HepG2 (cell line): ENCODE measurements around the gene MRPL58. TPM values are rescaled to one million over a fixed set of nuclear protein-coding genes. Genes with fewer than 3 reads are reported as not detected.
A peak's percentile ranks its signal among the peaks of the same experiment; 100 is the strongest.

Source experiments
- ARNT ChIP-seq: fragments of 450-650 bp; IDR thresholded peaks from 2 replicates; pipeline ENCODE4 v1.6.1; 2017
- ASH2L ChIP-seq: fragments of 300-600, 200-600 bp; sonication (generic); IDR thresholded peaks from 2 replicates; pipeline ENCODE4 v1.7.0; 2017; ENCODE audit warnings: low read depth, mild to moderate bottlenecking, moderate library complexity, mixed read lengths, low read length; ENCODE audit not compliant: insufficient read length
- CREM ChIP-seq, 2 experiments: sonication (generic) in 1 of 2; formaldehyde crosslinking in 1 of 2; IDR thresholded peaks; 2 replicates each; pipeline versions ENCODE4 v1.4.0 to v1.6.1; 2016 to 2020; ENCODE audit warnings: antibody characterized with exemption in 1 of 2, mild to moderate bottlenecking in 1 of 2, missing genetic modification reagents in 1 of 2
- FOSL2 ChIP-seq: sonication (generic); formaldehyde crosslinking; IDR thresholded peaks from 2 replicates; pipeline ENCODE4 v1.4.0; 2020; ENCODE audit warnings: missing genetic modification reagents
- HDAC1 ChIP-seq: sonication (generic); formaldehyde crosslinking; IDR thresholded peaks from 2 replicates; pipeline ENCODE4 v1.5.1; 2020; ENCODE audit warnings: mild to moderate bottlenecking, missing genetic modification reagents
- HHEX ChIP-seq: IDR thresholded peaks from 2 replicates; pipeline ENCODE4 v1.6.1; 2016; ENCODE audit warnings: control low read depth
- MTF1 ChIP-seq: sonication (generic); formaldehyde crosslinking; IDR thresholded peaks from 2 replicates; pipeline ENCODE4 v1.5.0; 2020; ENCODE audit warnings: missing genetic modification reagents
- SP140L ChIP-seq: sonication (generic); formaldehyde crosslinking; IDR thresholded peaks from 2 replicates; pipeline ENCODE4 v1.4.0; 2020; ENCODE audit warnings: missing genetic modification reagents, borderline replicate concordance
- SYNCRIP ChIP-seq: fragments of 200-400 bp; formaldehyde crosslinking; IDR thresholded peaks from 2 replicates; pipeline ENCODE4 v1.6.1; 2018; ENCODE audit warnings: mild to moderate bottlenecking, low read depth, low read length; ENCODE audit not compliant: insufficient read depth
- TBX2 ChIP-seq: sonication (generic); formaldehyde crosslinking; IDR thresholded peaks from 2 replicates; pipeline ENCODE4 v1.5.0; 2020; ENCODE audit warnings: missing genetic modification reagents, mild to moderate bottlenecking, borderline replicate concordance
- ZNF225 ChIP-seq: sonication (generic); formaldehyde crosslinking; IDR thresholded peaks from 2 replicates; pipeline ENCODE4 v1.4.0; 2020; ENCODE audit warnings: mild to moderate bottlenecking, missing genetic modification reagents
- ZNF329 ChIP-seq: sonication (generic); formaldehyde crosslinking; IDR thresholded peaks from 2 replicates; pipeline ENCODE4 v1.9.0; 2021; ENCODE audit warnings: low read depth, mild to moderate bottlenecking, missing genetic modification reagents
- ZNF883 ChIP-seq: sonication (generic); formaldehyde crosslinking; IDR thresholded peaks from 2 replicates; pipeline ENCODE4 v1.5.1; 2020; ENCODE audit warnings: mild to moderate bottlenecking, missing genetic modification reagents; ENCODE audit errors: not compliant biosample characterization
- polyA plus RNA-seq, 8 experiments: library from polyadenylated mRNA; depleted of rRNA in 3 of 8; stranded (reverse) in 7 of 8; unstranded in 1 of 8; fragments of >200 nt; fragmentation: Illumina TruSeq in 4 of 8; extraction: Trizol in 4 of 8; gene quantifications; 2 replicates each; pipeline versions ENCODE4 v1.2.1 to v1.2.3, GENCODE V29; 2011 to 2016; ENCODE audit warnings: low read depth in 4 of 8, missing spikeins in 1 of 8, mixed read lengths in 1 of 8; ENCODE audit not compliant: insufficient read depth in 1 of 8
- total RNA-seq, 5 experiments: library from RNA; depleted of rRNA; stranded (reverse); fragments of >200 nt; fragmentation: Illumina TruSeq; extraction: Trizol; gene quantifications; 2 replicates each; pipeline ENCODE4 v1.2.3, GENCODE V29; 2016; ENCODE audit warnings: low read depth in 1 of 5
- TF ChIP-seq, protein P1 (sequence below): sonication (generic); formaldehyde crosslinking; IDR thresholded peaks from 2 replicates; pipeline ENCODE4 v1.5.0; 2020; ENCODE audit warnings: missing genetic modification reagents, mild to moderate bottlenecking, borderline replicate concordance
- TF ChIP-seq, protein P2 (sequence below): sonication (generic); formaldehyde crosslinking; IDR thresholded peaks from 2 replicates; pipeline ENCODE4 v1.4.0; 2020; ENCODE audit warnings: mild to moderate bottlenecking, missing genetic modification reagents
- TF ChIP-seq, protein P3 (sequence below): sonication (generic); formaldehyde crosslinking; IDR thresholded peaks from 2 replicates; pipeline ENCODE4 v1.4.0; 2020; ENCODE audit warnings: mild to moderate bottlenecking, missing genetic modification reagents
- TF ChIP-seq, protein P4 (sequence below): sonication (generic); formaldehyde crosslinking; IDR thresholded peaks from 2 replicates; pipeline ENCODE4 v1.4.0; 2020; ENCODE audit warnings: missing genetic modification reagents
- TF ChIP-seq, protein P5 (sequence below): IDR thresholded peaks from 2 replicates; pipeline ENCODE4 v1.6.1; 2016; ENCODE audit warnings: missing biosample characterization, missing genetic modification reagents, low read depth
- TF ChIP-seq, protein P6 (sequence below): sonication (generic); formaldehyde crosslinking; IDR thresholded peaks from 2 replicates; pipeline ENCODE4 v1.4.0; 2020; ENCODE audit warnings: missing genetic modification reagents, mild to moderate bottlenecking, borderline replicate concordance

Gene MRPL58
- total and polyA plus RNA-seq, 2 of the 13 experiments (the other 11 are each of a cell fraction or from before 2014, with no cell fraction given), result 44.9 to 68.9 TPM

DNA sequence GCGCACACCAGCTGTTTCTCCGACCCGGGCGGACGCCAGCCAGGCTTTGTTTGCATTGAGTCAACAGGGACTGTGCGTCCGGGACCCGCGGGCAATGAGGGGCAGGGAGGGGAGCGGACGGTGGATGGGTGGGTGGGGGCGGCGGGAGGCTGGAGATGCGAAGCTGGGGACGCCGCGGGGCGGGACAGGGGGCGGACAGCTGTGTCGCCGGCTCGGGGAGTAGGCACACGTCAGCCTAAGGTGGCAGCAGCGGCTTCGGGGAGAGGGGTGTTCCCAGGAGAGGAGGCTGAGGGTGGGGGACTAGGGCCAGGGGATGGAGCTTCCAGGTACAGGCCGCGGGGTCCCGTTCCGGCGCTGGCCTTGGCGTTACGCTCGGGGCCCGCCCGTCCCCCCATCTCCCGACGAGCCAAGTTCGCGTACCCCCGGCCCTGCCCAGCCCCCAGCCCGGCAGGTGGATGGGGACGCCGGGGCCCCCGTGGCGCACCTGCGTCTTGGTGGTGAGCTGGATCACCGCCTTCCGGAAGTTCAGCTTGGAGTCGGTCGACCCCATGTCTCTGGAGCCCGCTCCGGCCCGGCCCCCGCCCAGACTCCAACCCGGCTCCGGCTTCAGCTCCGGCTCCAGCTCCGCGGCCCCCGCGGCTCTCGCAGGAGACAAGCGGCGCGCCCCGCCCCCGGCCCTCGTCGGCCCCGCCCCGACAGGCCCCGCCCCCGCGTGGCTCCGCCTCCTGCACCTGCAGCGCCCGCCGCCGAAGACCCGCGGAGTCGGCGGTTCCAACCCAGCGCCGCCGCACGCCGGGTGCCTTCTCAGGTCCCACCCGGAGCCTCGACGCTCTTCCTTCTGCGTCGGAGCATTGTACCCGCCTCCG is 40.1 kb upstream of the MRPL58 start, which contains the start of gene HID1 (continued):
- TF ChIP-seq, protein P1, sequence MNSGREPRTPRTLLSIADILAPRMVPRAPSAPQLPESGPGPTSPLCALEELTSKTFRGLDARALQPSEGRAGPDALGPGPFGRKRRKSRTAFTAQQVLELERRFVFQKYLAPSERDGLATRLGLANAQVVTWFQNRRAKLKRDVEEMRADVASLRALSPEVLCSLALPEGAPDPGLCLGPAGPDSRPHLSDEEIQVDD (CRISPR knock-in tag), result no peak
- TF ChIP-seq, protein P2, sequence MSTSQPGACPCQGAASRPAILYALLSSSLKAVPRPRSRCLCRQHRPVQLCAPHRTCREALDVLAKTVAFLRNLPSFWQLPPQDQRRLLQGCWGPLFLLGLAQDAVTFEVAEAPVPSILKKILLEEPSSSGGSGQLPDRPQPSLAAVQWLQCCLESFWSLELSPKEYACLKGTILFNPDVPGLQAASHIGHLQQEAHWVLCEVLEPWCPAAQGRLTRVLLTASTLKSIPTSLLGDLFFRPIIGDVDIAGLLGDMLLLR (CRISPR knock-in tag), result no peak
- TF ChIP-seq SP140L (no peak), TBX2 (CRISPR knock-in tag) (no peak), ZNF329 (CRISPR knock-in tag) (0 out of 2 replicates have a peak, but pooled peaks have one; percentile 20), HHEX (CRISPR knock-in tag) (no peak), FOSL2 (peak; percentile 90), MTF1 (CRISPR knock-in tag) (no peak), ASH2L (no peak), ARNT (no peak), ZNF225 (no peak), HDAC1 (CRISPR knock-in tag) (peak; percentile 66; the same call in 1 of the 2 replicates), ZNF883 (no peak), SYNCRIP (no peak), CREM (IDR thresholded peaks at IDR 0.05) (no peak), CREM (CRISPR knock-in tag; IDR thresholded peaks at IDR 0.05) (no peak)
- TF ChIP-seq, protein P3, sequence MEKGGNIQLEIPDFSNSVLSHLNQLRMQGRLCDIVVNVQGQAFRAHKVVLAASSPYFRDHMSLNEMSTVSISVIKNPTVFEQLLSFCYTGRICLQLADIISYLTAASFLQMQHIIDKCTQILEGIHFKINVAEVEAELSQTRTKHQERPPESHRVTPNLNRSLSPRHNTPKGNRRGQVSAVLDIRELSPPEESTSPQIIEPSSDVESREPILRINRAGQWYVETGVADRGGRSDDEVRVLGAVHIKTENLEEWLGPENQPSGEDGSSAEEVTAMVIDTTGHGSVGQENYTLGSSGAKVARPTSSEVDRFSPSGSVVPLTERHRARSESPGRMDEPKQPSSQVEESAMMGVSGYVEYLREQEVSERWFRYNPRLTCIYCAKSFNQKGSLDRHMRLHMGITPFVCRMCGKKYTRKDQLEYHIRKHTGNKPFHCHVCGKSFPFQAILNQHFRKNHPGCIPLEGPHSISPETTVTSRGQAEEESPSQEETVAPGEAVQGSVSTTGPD (CRISPR knock-in tag), result no peak
- TF ChIP-seq, protein P4, sequence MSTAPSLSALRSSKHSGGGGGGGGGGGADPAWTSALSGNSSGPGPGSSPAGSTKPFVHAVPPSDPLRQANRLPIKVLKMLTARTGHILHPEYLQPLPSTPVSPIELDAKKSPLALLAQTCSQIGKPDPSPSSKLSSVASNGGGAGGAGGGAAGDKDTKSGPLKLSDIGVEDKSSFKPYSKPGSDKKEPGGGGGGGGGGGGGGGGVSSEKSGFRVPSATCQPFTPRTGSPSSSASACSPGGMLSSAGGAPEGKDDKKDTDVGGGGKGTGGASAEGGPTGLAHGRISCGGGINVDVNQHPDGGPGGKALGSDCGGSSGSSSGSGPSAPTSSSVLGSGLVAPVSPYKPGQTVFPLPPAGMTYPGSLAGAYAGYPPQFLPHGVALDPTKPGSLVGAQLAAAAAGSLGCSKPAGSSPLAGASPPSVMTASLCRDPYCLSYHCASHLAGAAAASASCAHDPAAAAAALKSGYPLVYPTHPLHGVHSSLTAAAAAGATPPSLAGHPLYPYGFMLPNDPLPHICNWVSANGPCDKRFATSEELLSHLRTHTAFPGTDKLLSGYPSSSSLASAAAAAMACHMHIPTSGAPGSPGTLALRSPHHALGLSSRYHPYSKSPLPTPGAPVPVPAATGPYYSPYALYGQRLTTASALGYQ, result no peak
- TF ChIP-seq, protein P5, sequence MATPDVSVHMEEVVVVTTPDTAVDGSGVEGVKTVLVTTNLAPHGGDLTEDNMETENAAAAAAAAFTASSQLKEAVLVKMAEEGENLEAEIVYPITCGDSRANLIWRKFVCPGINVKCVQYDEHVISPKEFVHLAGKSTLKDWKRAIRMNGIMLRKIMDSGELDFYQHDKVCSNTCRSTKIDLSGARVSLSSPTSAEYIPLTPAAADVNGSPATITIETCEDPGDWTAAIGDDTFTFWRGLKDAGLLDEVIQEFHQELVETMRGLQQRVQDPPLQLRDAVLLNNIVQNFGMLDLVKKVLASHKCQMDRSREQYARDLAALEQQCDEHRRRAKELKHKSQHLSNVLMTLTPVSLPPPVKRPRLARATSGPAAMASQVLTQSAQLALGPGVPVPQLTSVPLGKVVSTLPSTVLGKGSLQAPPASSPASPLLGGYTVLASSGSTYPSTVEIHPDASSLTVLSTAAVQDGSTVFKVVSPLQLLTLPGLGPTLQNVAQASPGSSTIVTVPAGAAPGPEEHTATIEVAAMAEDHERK (CRISPR knock-in tag), result no peak
- TF ChIP-seq, protein P6, sequence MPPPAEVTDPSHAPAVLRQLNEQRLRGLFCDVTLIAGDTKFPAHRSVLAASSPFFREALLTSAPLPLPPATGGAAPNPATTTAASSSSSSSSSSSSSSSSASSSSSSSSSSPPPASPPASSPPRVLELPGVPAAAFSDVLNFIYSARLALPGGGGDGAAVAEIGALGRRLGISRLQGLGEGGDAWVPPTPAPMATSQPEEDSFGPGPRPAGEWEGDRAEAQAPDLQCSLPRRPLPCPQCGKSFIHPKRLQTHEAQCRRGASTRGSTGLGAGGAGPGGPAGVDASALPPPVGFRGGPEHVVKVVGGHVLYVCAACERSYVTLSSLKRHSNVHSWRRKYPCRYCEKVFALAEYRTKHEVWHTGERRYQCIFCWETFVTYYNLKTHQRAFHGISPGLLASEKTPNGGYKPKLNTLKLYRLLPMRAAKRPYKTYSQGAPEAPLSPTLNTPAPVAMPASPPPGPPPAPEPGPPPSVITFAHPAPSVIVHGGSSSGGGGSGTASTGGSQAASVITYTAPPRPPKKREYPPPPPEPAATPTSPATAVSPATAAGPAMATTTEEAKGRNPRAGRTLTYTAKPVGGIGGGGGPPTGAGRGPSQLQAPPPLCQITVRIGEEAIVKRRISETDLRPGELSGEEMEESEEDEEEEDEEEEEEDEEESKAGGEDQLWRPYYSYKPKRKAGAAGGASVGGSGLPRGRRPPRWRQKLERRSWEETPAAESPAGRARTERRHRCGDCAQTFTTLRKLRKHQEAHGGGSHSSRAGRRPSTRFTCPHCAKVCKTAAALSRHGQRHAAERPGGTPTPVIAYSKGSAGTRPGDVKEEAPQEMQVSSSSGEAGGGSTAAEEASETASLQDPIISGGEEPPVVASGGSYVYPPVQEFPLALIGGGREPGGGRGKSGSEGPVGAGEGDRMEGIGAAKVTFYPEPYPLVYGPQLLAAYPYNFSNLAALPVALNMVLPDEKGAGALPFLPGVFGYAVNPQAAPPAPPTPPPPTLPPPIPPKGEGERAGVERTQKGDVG (CRISPR knock-in tag), result no peak
